GM19240 (cell line): Measurements from ENCODE around the gene COX14.
"Not testable (repeated sequence)": the region's sequence is repeated elsewhere in the genome, so short reads cannot be mapped to it uniquely, and the experiment has no call there.

Source experiments
- DNase-seq: peaks from one replicate; pipeline ENCODE4 v3.0.0; 2011; ENCODE audit warnings: low spot score; ENCODE audit not compliant: insufficient read length

COX14 gene

DNA sequence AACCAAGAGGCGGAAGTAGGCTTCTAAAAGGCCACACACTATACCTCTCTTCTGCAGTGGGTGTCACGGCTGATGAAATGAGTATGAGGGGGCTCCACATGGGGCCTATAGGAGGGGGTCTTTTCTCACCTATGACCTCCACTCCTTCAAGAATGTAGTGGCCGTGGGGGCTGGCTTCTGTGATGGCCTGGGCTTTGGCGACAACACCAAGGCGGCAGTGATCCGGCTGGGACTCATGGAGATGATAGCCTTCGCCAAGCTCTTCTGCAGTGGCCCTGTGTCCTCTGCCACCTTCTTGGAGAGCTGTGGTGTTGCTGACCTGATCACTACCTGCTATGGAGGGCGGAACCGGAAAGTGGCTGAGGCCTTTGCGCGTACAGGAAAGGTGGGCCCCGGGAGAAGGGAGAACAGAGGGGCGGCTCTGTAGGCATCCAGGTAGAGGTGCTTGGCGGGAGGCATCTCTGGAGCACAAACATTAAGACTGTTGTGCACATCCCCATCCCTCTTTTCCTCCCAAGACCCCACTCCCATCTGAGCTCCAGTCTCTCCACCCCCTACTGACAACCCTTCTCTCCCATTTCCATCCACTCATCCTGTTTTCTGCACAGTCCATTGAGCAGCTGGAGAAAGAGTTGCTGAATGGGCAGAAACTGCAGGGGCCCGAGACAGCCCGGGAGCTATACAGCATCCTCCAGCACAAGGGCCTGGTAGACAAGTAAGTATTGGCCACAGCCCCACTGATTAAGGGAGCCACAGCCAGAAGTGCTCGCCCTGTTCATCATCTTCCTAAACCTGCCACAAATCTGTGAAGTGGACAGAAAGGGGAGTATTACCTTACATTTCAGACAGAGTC lies 4.4 kb upstream of the COX14 start:
- no peak for DNase-seq

DNA sequence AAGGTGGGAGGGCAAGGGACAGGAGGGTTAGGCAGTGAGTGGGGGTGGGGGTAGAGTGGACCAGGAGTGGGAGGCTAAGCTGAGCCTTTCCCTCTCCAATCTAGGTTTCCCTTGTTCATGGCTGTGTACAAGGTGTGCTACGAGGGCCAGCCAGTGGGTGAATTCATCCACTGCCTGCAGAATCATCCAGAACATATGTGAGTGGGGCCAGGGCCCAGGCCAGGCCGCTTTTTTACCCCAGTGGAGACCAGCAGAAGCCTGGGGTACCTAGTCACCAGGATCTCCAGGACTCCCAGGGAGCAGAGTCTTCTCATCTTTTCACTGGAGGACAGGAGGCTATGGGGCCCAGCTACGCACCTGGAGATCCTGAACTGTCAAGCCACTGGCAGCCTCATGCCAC lies 2.7 kb upstream of the COX14 start:
- DNase-seq, result no peak

DNA sequence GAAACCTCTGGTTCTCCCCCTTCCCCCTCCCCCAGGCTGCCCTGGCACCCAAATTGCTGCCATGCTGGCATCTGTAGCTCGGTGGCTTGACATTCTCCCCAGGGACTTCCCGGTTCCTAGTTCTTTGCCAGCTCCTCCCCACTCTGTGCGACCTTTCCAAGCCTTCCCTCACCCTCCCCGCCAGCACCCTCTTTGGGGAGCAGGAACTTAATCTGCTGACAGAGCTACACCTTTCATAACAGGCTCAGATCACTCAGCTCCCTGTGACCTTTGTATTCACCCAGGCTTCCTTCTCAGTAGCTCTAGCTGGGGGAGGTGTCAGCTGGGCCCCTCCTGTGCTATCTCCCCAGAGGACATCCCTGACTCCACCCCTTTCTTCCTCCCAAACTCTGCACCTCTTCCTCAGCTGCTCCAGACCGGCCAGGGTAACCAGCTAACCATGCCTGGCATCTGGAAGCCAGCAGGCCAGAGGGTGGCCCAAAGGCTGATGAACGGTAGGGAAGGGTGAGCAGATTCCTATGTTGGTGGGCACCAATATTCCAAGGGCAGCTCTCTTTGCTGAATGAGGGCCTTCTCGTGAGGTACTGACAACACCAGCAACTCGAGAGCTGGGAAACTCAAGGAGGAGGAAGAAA lies 1.8 kb upstream of the COX14 start:
- no peak for DNase-seq

DNA sequence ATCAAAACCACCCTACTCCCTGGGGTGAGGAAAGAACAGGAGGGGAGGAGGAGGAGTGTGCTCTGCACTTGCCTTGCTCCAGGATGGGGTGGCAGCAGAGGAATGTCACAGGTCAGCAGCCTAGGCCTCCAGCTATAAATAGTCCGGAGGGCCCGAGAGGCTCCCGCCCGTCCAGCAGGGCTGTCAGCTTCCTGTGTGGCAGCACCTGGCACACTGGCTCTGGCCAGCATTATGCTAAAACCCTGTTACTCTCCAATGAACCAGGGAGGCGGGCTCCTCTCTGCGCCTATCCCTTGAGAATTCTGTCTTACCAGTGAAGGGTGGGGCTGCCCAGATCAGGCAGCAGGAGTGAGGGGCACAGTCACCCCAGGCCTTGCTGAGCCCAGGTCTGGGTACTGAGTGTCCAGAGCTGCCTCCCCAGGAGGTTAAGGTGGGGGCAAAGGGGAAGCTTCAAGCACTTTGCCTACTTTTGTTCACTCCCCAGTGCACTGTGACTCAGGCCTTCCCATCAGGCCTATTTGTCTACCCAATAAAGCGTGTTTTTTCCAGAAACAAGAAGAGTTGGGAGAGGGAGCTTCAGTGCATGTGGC lies 1.2 kb upstream of the COX14 start:
- DNase-seq, result no peak

DNA sequence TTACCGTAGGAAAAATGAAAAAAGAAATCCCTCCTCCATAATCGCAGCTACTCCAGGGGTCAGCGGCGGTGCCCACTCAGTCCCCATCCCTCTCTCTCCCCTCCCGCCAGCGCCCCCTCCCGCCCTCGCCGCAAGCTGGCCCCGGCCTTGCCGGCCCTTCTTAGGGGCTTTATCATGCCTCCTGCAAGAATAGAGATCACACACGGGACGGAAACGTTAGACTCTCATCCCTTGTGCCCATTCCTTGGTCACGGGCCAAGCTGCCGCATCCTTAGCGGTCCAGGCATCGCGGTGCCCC lies 692 bp upstream of the COX14 start:
- no peak for DNase-seq

DNA sequence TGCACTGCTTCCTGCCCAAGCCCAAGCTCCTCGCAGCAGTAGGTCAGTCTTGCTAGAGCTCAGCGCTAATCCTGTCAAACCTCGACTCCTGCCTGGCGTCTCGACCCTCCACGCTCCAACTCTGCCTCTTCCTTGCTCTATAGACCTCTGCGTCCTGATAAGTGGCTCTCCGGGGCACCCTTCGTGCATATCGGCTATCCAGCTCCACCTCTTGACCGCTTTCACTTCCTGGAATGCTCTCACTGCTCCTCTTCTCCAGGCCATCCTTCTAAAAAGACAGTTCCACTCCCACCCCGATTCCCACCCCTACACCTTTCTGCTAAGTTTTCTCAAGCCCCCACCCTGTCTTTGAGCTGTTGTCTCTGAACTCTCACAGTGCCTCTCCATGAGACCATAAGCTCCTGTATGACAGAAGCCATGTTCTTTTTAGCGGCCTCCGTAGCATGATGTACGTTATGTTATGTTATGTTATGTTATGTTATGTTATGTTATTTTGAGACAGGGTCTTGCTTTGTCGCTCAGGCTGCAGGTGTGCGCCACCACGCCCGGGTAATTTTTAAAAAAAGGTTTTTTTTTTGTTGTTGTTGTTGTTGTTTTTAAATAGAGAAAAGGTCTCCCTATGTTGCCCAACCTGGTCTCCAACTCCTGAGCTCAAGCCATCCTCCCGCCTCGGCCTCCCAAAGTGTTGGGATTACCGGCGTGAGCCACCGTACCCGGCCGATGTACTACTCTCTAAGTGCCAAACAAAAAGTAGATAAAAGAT lies 601 bp downstream of the COX14 start:
- no peak for DNase-seq

DNA sequence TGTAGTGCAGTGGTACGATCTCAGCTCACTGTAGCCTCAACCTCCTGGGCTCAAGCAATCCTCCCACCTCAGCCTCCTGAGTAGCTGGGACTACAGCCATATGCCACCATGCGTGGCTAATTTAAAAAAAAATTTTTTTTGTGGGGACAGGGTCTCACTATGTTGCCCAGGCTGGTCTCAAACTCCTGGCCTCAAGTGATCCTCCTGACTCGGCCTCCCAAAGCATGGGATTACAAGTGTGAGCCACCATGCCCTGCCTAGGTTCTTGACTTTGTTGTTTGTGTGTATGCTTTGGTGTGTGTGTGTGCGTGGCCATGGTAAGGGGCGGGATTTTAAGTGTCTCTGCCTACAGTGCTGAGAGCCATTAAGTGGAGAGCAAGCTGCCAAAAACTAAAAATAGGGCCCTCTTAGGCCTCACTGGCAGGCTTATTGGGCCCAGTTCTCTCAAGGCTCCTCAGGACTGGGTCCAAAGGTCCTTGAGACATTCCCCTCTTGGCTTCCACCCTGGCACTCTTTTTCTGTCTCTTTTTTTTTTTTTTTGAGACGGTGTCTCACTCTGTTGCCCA lies 5.1 kb downstream of the COX14 start:
- no peak for DNase-seq

DNA sequence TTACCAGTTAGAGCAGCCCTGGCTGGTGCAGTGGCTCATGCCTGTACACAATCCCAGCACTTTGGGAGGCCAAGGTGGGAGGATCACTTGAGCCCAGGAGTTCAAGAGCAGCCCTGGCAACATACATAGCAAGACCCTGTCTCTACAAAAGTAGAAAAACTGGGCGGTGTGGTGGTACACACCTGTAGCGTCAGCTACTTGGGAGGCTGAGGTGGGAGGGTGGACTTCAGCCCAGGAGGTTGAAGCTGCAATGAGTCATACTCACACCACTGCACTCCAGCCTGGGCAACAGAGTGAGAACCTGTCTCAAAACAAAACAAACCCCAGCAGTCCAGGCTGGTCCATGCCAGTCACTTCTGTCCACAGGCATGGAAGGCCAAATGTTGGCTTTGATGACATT lies 7.4 kb downstream of the COX14 start:
- no peak for DNase-seq

DNA sequence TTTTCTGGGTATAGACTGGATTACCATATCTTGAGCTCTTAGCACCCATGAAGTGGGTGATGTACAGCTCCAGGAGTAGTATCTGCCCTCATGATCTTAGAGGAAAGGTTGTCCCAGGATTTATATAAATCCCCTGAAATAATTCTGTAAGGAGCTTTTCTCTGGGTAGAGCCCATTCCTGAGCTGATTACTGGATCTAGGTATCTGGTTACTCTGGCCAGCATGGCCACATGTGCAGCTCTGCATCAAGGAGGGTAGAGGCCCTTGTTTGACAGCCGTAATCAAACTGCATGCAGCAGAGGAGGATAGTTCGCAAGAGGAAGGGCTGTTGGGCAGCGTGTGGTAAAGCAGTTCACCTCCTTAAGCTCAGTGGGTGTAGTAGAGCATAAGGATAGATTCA lies 8.5 kb downstream of the COX14 start:
- DNase-seq, result no peak

DNA sequence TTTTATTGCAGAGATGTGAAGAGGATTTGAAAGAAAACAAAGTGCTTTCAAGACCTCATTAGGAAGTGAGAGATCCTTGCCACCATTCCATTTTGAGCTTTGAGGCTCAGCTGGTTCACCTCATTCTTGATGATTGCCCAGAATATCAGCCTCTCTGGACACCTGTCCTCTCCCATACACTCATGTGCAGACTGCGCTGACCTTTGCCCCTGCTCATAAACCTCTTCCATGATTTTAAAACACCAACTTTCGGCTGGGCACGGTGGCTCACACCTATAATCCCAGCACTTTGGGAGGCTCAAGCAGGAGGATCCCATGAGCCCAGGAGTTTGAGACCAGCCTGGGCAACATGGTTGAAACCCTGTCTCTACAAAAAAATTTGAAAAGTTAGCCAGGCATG lies 8.9 kb downstream of the COX14 start:
- DNase-seq, result no peak

DNA sequence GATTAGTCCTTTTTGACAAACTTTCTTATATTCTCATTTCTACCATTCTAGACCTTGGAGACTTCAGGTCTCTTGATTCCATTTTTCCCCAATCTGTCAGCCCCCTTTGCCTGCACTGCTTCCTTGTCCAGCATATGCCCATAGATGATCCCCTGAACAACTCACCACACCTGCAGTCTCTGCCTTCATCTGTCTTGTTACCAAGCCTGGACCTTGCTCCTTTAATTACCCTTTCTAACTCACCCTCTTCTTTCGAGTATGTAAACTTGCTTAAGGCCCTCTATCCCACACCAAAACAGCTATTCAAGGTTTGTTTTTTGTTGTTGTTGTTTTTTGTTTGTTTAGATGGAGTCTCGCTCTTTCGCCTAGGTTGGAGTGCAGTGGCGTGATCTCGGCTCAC lies 9.6 kb downstream of the COX14 start:
- no peak for DNase-seq

DNA sequence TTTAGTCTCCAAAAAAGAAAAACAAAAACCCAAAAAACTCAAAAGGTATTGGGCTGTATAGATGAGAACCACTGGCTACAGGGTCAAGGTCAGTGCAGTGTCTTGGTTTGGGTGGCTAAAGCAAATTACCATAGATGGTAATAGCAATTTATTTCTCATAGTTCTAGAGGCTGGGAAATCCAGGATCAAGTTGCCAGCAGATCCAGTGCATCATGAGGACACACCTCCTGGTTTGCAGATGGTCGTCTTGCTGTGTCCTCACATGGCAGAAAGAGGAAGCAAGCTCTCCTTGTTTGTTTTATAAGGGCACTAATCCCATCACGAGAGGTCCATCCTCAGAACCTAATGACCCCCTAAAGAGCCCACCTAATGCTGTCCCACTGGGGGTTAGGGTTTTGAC lies 11.2 kb downstream of the COX14 start:
- DNase-seq, result no peak

DNA sequence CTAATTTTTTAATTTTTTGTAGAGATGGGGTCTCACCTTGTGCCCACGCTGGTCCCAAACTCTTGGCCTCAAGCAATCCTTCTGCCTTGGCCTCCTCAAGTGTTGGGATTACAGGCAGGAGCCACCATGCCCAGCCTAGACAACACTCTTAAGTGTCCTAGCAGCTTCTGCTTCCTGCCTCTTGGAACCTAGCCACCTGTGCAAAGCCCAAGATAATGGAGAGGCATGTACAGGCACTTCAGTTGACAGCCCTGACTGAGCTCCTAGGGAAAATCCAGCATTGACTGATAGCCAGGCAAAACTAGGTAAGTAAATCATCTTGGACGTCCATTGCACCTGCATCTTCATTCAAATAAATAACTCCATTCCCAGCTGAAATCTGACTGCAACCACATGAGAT lies 15.5 kb downstream of the COX14 start:
- DNase-seq, result no peak

DNA sequence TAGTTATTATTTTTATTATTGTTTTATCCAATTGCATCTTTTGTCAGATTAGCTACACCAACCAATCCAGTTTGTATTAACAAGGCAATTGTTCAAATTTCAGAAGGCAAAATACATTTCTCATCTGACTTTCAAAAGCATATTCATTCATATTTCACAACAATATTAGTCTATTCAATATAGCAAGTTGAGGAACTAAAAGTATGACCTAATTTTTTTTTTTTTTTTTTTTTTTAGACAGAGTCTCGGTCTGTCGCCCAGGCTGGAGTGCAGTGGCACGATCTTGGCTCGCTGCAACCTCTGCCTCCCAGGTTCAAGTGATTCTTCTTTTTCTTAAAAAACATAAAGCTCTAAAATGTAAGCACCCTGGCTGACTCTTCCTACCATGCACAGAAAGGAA lies 17.3 kb downstream of the COX14 start:
- no peak for DNase-seq

DNA sequence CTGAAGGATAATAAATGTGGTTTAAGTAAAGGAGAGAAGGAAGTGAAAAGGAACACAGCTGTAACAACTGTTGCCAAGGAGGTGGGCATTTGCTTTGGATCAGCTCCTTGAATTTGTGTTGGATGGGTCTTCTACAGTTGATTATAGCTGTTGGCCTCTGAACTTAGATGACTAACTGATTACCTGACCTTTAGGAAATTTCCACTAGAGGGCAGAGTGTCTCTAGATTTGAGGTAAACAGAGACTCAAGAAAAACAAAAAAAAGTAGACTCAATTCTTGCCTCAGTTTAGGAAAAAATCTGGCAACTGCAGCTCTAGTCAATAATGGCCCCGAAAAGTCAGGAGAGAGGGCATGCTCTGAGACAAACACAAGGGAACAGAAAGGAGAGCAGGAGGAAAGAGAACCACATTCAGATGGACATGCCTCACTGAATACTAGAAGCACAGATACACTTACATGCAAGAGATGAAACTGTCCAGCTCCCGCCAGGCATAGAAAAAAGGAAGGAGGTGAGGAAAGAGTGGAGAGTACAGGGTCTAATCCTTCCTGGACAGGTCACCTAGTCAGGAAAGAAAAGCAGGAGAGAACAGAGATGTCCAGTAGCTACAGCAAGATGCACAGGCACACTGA lies 20.6 kb downstream of the COX14 start:
- DNase-seq, result no peak

DNA sequence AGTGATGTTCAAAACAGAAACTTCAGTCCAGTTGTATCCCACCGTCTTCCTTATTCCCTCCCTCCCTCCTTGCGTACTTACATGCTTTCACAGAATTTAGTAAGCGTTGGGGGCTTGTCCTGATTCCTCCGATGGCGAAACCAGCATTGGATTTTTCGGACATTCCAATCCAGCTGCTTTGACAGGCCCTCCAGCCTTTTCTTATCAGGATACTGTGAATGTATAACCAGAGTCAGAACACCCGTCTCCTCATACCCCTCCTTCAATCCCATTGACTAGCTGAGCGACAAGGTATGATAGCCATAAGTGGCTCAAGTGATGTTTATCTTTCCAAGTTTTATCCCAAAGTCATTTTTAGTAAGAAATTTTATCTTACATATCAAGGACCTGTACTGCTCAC lies 31.0 kb downstream of the COX14 start:
- no peak for DNase-seq

DNA sequence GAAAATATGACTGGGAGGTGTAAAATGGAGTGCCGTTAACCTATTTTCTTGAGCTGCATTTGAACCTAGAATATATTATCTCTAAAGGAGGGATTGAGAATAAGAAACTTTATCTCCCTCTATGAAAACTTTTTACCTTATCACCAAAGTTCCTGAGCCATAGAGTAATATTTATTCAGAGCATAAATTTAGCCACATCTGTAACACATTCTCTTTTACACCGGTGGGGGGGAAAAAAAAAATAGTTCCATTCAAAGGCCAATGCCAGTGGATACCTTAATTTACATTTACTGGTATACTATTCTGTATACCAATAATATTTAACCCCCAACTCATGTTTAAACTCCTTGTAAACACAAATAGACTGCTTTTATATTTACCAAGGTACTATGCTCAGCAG lies 33.4 kb downstream of the COX14 start:
- DNase-seq, result no peak

DNA sequence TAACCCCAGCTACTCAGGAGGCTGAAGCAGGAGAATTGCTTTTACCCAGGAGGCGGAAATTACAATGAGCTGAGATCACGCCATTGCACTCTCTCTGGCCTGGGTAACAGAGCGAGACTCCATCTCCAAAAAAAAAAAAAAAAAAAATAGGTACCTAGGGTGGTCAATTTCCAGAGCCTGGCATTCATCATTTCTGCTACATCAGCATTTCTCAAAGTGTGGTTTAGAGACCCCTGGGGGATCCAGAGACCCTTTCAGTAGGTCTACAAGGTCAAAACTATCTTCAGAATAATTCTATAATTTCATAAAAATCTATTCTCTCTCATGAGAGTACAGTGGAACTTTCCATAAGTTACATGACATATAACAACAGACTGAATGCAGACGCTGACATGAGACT lies 35.2 kb downstream of the COX14 start:
- no peak for DNase-seq

DNA sequence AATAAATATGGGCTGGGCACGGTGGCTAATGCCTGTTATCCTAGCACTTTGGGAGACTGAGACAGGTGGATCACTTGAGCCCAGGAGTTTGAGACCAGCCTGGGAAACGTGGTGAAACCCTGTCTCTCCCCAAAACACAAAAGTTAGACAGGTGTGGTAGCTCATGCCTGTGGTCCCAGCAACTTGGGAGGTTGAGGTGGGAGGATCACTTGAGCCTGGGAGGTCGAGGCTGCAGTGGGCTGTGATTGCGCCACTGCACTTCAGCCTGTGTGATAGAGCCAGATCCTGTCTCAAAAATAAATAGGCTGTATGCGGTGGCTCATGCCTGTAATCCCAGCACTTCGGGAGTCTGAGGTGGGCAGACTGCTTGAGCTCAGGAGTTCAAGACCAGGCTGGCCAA lies 36.0 kb downstream of the COX14 start:
- DNase-seq, result not testable (repeated sequence)

DNA sequence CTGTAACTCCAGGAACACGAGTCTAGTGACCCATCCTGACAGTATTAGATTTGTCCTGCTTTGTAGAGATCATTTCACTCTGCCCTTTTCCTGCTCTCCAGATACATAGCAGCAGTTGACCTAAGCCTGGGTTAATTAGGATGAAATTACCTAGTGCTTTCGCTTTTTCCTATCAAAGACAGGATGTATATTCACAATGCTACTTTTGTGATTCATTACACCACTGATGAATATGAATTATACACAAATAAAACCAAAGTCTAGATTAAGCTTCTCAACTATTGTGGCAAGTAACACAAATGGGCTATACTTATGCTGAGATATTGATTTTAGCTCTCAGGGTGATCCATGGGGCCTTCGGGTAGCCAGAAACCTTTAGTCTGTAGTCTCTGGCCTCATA lies 37.3 kb downstream of the COX14 start:
- DNase-seq, result no peak

DNA sequence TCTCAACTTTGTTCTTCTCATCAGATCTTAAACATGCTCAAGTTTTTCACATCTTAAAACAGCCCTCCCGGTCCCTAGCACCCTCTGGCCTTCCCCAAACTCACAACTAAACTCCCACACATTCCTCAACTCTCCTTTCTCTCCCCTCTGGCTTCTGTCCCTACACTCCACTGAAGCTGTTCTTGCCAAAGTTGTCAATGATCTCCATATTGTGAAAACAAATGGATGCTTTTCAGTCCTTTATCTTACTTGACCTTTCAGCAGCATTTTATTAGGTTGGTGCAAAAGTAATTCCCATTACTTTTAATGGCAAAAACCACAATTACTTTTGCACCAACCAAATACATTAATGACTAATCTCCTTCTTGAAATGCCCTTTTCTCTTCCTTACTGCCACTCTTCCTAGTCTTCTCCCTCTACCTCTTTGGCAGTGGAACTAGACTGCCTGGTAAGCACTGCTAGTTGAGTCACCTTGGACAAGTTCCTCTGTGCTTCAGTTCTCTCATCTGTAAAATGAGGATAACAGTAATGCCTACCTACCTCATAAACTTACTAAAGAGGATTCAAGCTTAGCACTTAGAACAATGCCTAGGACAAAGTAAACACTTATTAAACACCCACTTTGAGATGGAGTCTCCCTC lies 39.1 kb downstream of the COX14 start:
- no peak for DNase-seq
